SK-N-SH treated with all-trans-retinoic acid at 6 μM for 48 hours (cell line): ENCODE results near the gene CDIP1.

Experiments used
- ATAC-seq: fragments of 200-7000 bp; cut with Tn5 transposase; 3 replicates; pipeline ENCODE4 v1.9.1; 2020; ENCODE audit warnings: mild to moderate bottlenecking, moderate library complexity
- ARNTL ChIP-seq: fragments of 450-650 bp; formaldehyde crosslinking; IDR thresholded peaks from 2 replicates; pipeline ENCODE4 v1.5.0; 2020; ENCODE audit warnings: low read depth, mild to moderate bottlenecking, moderate library complexity, borderline replicate concordance
- BACH2 ChIP-seq: fragments of 250-450 bp; sonication (Bioruptor Pico); IDR thresholded peaks from 2 replicates; pipeline ENCODE4 v1.9.0; 2021; ENCODE audit warnings: mild to moderate bottlenecking, borderline replicate concordance
- CREB5 ChIP-seq: fragments of 250-450 bp; sonication (Bioruptor Pico); IDR thresholded peaks from 2 replicates; pipeline ENCODE4 v1.5.1; 2020; ENCODE audit warnings: low read depth, mild to moderate bottlenecking, moderate library complexity
- CSRNP3 ChIP-seq: fragments of 250-450 bp; sonication (Bioruptor Pico); IDR thresholded peaks from 2 replicates; pipeline ENCODE4 v1.5.1; 2021; ENCODE audit warnings: mild to moderate bottlenecking, moderate library complexity
- ESRRG ChIP-seq: fragments of 250-450 bp; sonication (Bioruptor Pico); IDR thresholded peaks from 2 replicates; pipeline ENCODE4 v1.6.1; 2021; ENCODE audit warnings: mild to moderate bottlenecking
- GLIS3 ChIP-seq: fragments of 250-450 bp; sonication (Bioruptor Pico); IDR thresholded peaks from 2 replicates; pipeline ENCODE4 v1.5.0; 2020; ENCODE audit warnings: mild to moderate bottlenecking, moderate library complexity
- ISL1 ChIP-seq: fragments of 250-450 bp; sonication (Bioruptor Pico); IDR thresholded peaks from 2 replicates; pipeline ENCODE4 v2.1.2; 2022; ENCODE audit warnings: mild to moderate bottlenecking, moderate library complexity
- OSR1 ChIP-seq: fragments of 250-450 bp; sonication (Bioruptor Pico); IDR thresholded peaks from 2 replicates; pipeline ENCODE4 v1.8.0; 2022; ENCODE audit warnings: moderate library complexity, mild to moderate bottlenecking, inconsistent platforms
- PATZ1 ChIP-seq: fragments of 250-450 bp; sonication (Bioruptor Pico); IDR thresholded peaks from 2 replicates; pipeline ENCODE4 v1.8.0; 2020; ENCODE audit warnings: mild to moderate bottlenecking, moderate library complexity, borderline replicate concordance
- PPARA ChIP-seq: fragments of 250-450 bp; sonication (Bioruptor Pico); IDR thresholded peaks from 2 replicates; pipeline ENCODE4 v1.5.0; 2020; ENCODE audit warnings: mild to moderate bottlenecking, borderline replicate concordance
- RARB ChIP-seq: fragments of 250-450 bp; sonication (Bioruptor Pico); IDR thresholded peaks from 2 replicates; pipeline ENCODE4 v1.8.0; 2021; ENCODE audit warnings: mild to moderate bottlenecking, moderate library complexity
- SNAI2 ChIP-seq: fragments of 250-450 bp; sonication (Bioruptor Pico); IDR thresholded peaks from 2 replicates; pipeline ENCODE4 v1.5.0; 2020; ENCODE audit warnings: mild to moderate bottlenecking, moderate library complexity
- TCF4 ChIP-seq: fragments of 250-450 bp; sonication (Bioruptor Pico); IDR thresholded peaks from 2 replicates; pipeline ENCODE4 v1.8.0; 2021; ENCODE audit warnings: mild to moderate bottlenecking, moderate library complexity, borderline replicate concordance
- TSHZ2 ChIP-seq: fragments of 250-450 bp; sonication (Bioruptor Pico); IDR thresholded peaks from 2 replicates; pipeline ENCODE4 v1.5.0; 2020; ENCODE audit warnings: mild to moderate bottlenecking, moderate library complexity
- ZC3H10 ChIP-seq: fragments of 250-450 bp; sonication (Bioruptor Pico); IDR thresholded peaks from 2 replicates; pipeline ENCODE4 v1.5.1; 2021; ENCODE audit warnings: mild to moderate bottlenecking, moderate library complexity
- ZFP30 ChIP-seq: fragments of 450-650 bp; formaldehyde crosslinking; IDR thresholded peaks from 2 replicates; pipeline ENCODE4 v1.5.0; 2022; ENCODE audit warnings: mild to moderate bottlenecking, moderate library complexity
- ZNF565 ChIP-seq: fragments of 450-650 bp; formaldehyde crosslinking; conservative IDR thresholded peaks from 2 replicates; pipeline ENCODE4 v1.5.0; 2020; ENCODE audit warnings: low read depth, mild to moderate bottlenecking, moderate library complexity
- ZNF70 ChIP-seq: fragments of 450-650 bp; formaldehyde crosslinking; IDR thresholded peaks from 2 replicates; pipeline ENCODE4 v1.5.0; 2020; ENCODE audit warnings: mild to moderate bottlenecking, moderate library complexity
- ZNF8 ChIP-seq: fragments of 450-650 bp; formaldehyde crosslinking; IDR thresholded peaks from 2 replicates; pipeline ENCODE4 v1.5.0; 2020; ENCODE audit warnings: mild to moderate bottlenecking, moderate library complexity

Gene CDIP1

GRCh38 chr16:4489030-4489429 lies 49.5 kb downstream of the CDIP1 start (continued):
- no peak for TF ChIP-seq CREB5 (CRISPR knock-in tag)
- TF ChIP-seq ZNF8: no peak
- TF ChIP-seq ARNTL (CRISPR knock-in tag): no peak
- TF ChIP-seq GLIS3 (CRISPR knock-in tag): no peak
- TF ChIP-seq SNAI2 (CRISPR knock-in tag): no peak
- TF ChIP-seq ZNF70: no peak
- no peak for TF ChIP-seq RARB (CRISPR knock-in tag)

- peak; percentile 69 for ATAC-seq
- TF ChIP-seq ESRRG (CRISPR knock-in tag): no peak
- no peak for TF ChIP-seq TSHZ2 (CRISPR knock-in tag)
- TF ChIP-seq BACH2: no peak
- no peak for TF ChIP-seq ZNF70
- TF ChIP-seq PPARA (CRISPR knock-in tag): no peak
- TF ChIP-seq OSR1 (CRISPR knock-in tag): no peak
- no peak for TF ChIP-seq ZFP30 (CRISPR knock-in tag)
- TF ChIP-seq SNAI2 (CRISPR knock-in tag): no peak
- no peak for TF ChIP-seq RARB (CRISPR knock-in tag)
- no peak for TF ChIP-seq CSRNP3 (CRISPR knock-in tag)
- no peak for TF ChIP-seq ARNTL (CRISPR knock-in tag)
- no peak for TF ChIP-seq CREB5 (CRISPR knock-in tag)
Observed at GRCh38 chr16:4488499-4488967, 50.0 kb downstream of the CDIP1 start.

- peak; percentile 69 for ATAC-seq
- TF ChIP-seq ZC3H10 (no peak), PATZ1 (CRISPR knock-in tag) (no peak), ZNF70 (no peak), ISL1 (CRISPR knock-in tag) (peak; percentile 37; the same call in 1 of the 2 replicates), TCF4 (no peak)
Observed at GRCh38 chr16:4487955-4488498, 50.5 kb downstream of the CDIP1 start.

- ATAC-seq: no peak
- TF ChIP-seq ZNF565 (CRISPR knock-in tag) (no peak), CREB5 (CRISPR knock-in tag) (no peak), ZNF8 (no peak), PPARA (CRISPR knock-in tag) (no peak), PATZ1 (CRISPR knock-in tag) (no peak), CSRNP3 (CRISPR knock-in tag) (no peak)
Observed at GRCh38 chr16:4486126-4486893, 52.3 kb downstream of the CDIP1 start.
